ENCODE measurements around the gene CHKA.
A peak's percentile ranks its signal among the peaks of the same experiment; 100 is the strongest.
"Not testable (repeated sequence)": the region's sequence is repeated elsewhere in the genome, so short reads cannot be mapped to it uniquely, and the experiment has no call there.

CHKA gene

GRCh38 chr11:68099057-68099456, 22.1 kb downstream of the CHKA start:
- H3K9me2 ChIP-seq (replicated peaks; ENCODE audit: low read depth, low read length) = no peaks in the 10 kb centered on the region
- H3K79me2 ChIP-seq (ENCODE audit: insufficient read depth, low read length) = peaks cover 79% of the 10 kb centered on the region
- TF ChIP-seq CTCF (conservative IDR thresholded peaks at IDR 0.05; ENCODE audit: low read length) (no peak), EZH2phosphoT487 (IDR thresholded peaks at IDR 0.05; ENCODE audit: borderline replicate concordance) (no peak)
- peak overlapping the region; percentile 45 for H3K4me2 ChIP-seq (ENCODE audit: low read depth, low read length, poor library complexity, severe bottlenecking)
- peak overlapping the region; percentile 22 for H3K9ac ChIP-seq (ENCODE audit: low read depth, low read length, poor library complexity, severe bottlenecking)
- H3K4me1 ChIP-seq (ENCODE audit: insufficient read depth, low read length, poor library complexity, severe bottlenecking) = peaks cover 14% of the 10 kb centered on the region
- peak overlapping the region; percentile 34 for H3K4me3 ChIP-seq (ENCODE audit: low read length, poor library complexity, severe bottlenecking)
- H3K9me3 ChIP-seq (ENCODE audit: insufficient read depth, low read depth, low read length) = no peaks in the 10 kb centered on the region
- H3K27me3 ChIP-seq (ENCODE audit: insufficient read depth, low read length, poor library complexity, severe bottlenecking) = no peaks in the 10 kb centered on the region
- peaks cover 19% of the 10 kb centered on the region; the same call in 1 of the 2 replicates for H3K36me3 ChIP-seq (ENCODE audit: insufficient read depth, low read length)
- H2AFZ ChIP-seq (ENCODE audit: low read length) = no peak overlapping the region
- peaks cover 4% of the 10 kb centered on the region; the same call in 1 of the 2 replicates for H3F3A ChIP-seq (ENCODE audit: low read depth)
- H4K20me1 ChIP-seq (ENCODE audit: insufficient read depth, low read length, poor library complexity, severe bottlenecking) = peaks cover 31% of the 10 kb centered on the region

GRCh38 chr11:68096962-68097361, 24.2 kb downstream of the CHKA start:
- H3K27me3 ChIP-seq (ENCODE audit: insufficient read depth, low read length, poor library complexity, severe bottlenecking) = no peaks in the 10 kb centered on the region
- H4K20me1 ChIP-seq (ENCODE audit: insufficient read depth, low read length, poor library complexity, severe bottlenecking) = peaks cover 17% of the 10 kb centered on the region
- H3F3A ChIP-seq (ENCODE audit: low read depth) = peaks cover 4% of the 10 kb centered on the region; the same call in 1 of the 2 replicates
- no peak overlapping the region for H3K9ac ChIP-seq (ENCODE audit: low read depth, low read length, poor library complexity, severe bottlenecking)
- H3K4me3 ChIP-seq (ENCODE audit: low read length, poor library complexity, severe bottlenecking) = no peak overlapping the region
- no peak overlapping the region for H3K4me2 ChIP-seq (ENCODE audit: low read depth, low read length, poor library complexity, severe bottlenecking)
- no peak overlapping the region for H2AFZ ChIP-seq (ENCODE audit: low read length)
- no peaks in the 10 kb centered on the region for H3K9me2 ChIP-seq (replicated peaks; ENCODE audit: low read depth, low read length)
- H3K79me2 ChIP-seq (ENCODE audit: insufficient read depth, low read length) = peaks cover 75% of the 10 kb centered on the region
- peaks cover 17% of the 10 kb centered on the region; the same call in 1 of the 2 replicates for H3K36me3 ChIP-seq (ENCODE audit: insufficient read depth, low read length)
- no peaks in the 10 kb centered on the region for H3K9me3 ChIP-seq (ENCODE audit: insufficient read depth, low read depth, low read length)
- TF ChIP-seq CTCF (conservative IDR thresholded peaks at IDR 0.05; ENCODE audit: low read length) (no peak), EZH2phosphoT487 (IDR thresholded peaks at IDR 0.05; ENCODE audit: borderline replicate concordance) (no peak)
- H3K4me1 ChIP-seq (ENCODE audit: insufficient read depth, low read length, poor library complexity, severe bottlenecking) = peaks cover 14% of the 10 kb centered on the region

GRCh38 chr11:68093565-68093964, 27.6 kb downstream of the CHKA start:
- no peaks in the 10 kb centered on the region for H3K9me2 ChIP-seq (replicated peaks; ENCODE audit: low read depth, low read length)
- H3K9me3 ChIP-seq (ENCODE audit: insufficient read depth, low read depth, low read length) = no peaks in the 10 kb centered on the region
- no peak overlapping the region for H3K4me3 ChIP-seq (ENCODE audit: low read length, poor library complexity, severe bottlenecking)
- H3K4me1 ChIP-seq (ENCODE audit: insufficient read depth, low read length, poor library complexity, severe bottlenecking) = peaks cover 24% of the 10 kb centered on the region
- peaks cover 67% of the 10 kb centered on the region for H3K79me2 ChIP-seq (ENCODE audit: insufficient read depth, low read length)
- no peaks in the 10 kb centered on the region; the same call in 1 of the 2 replicates for H3F3A ChIP-seq (ENCODE audit: low read depth)
- H3K9ac ChIP-seq (ENCODE audit: low read depth, low read length, poor library complexity, severe bottlenecking) = no peak overlapping the region
- TF ChIP-seq EZH2phosphoT487 (IDR thresholded peaks at IDR 0.05; ENCODE audit: borderline replicate concordance) (no peak), CTCF (conservative IDR thresholded peaks at IDR 0.05; ENCODE audit: low read length) (no peak)
- H3K36me3 ChIP-seq (ENCODE audit: insufficient read depth, low read length) = peaks cover 25% of the 10 kb centered on the region; the same call in 1 of the 2 replicates
- no peak overlapping the region for H3K4me2 ChIP-seq (ENCODE audit: low read depth, low read length, poor library complexity, severe bottlenecking)
- H4K20me1 ChIP-seq (ENCODE audit: insufficient read depth, low read length, poor library complexity, severe bottlenecking) = no peaks in the 10 kb centered on the region
- H2AFZ ChIP-seq (ENCODE audit: low read length) = no peak overlapping the region
- no peaks in the 10 kb centered on the region for H3K27me3 ChIP-seq (ENCODE audit: insufficient read depth, low read length, poor library complexity, severe bottlenecking)

GRCh38 chr11:68092946-68093345, 28.2 kb downstream of the CHKA start:
- H3K4me2 ChIP-seq (ENCODE audit: low read depth, low read length, poor library complexity, severe bottlenecking); H3K9me2 ChIP-seq (replicated peaks; ENCODE audit: low read depth, low read length); H2AFZ ChIP-seq (ENCODE audit: low read length); H3K9ac ChIP-seq (ENCODE audit: low read depth, low read length, poor library complexity, severe bottlenecking); H4K20me1 ChIP-seq (ENCODE audit: insufficient read depth, low read length, poor library complexity, severe bottlenecking); H3K9me3 ChIP-seq (ENCODE audit: insufficient read depth, low read depth, low read length); H3K4me3 ChIP-seq (ENCODE audit: low read length, poor library complexity, severe bottlenecking); H3F3A ChIP-seq (ENCODE audit: low read depth); H3K27me3 ChIP-seq (ENCODE audit: insufficient read depth, low read length, poor library complexity, severe bottlenecking): not testable (repeated sequence)
- peaks cover 67% of the 10 kb centered on the region for H3K79me2 ChIP-seq (ENCODE audit: insufficient read depth, low read length)
- H3K36me3 ChIP-seq (ENCODE audit: insufficient read depth, low read length) = peaks cover 30% of the 10 kb centered on the region; the same call in 1 of the 2 replicates
- H3K4me1 ChIP-seq (ENCODE audit: insufficient read depth, low read length, poor library complexity, severe bottlenecking) = peaks cover 24% of the 10 kb centered on the region
